ENCODE data around the gene DGKQ. TPM values are rescaled to one million over a fixed set of nuclear protein-coding genes. Genes with fewer than 3 reads are reported as not detected.
"Not testable (repeated sequence)": the region's sequence is repeated elsewhere in the genome, so short reads cannot be mapped to it uniquely, and the experiment has no call there.

The DGKQ gene
- total RNA-seq, 2 donors from 2014 or later = 3.1 to 4.8 TPM

DNA sequence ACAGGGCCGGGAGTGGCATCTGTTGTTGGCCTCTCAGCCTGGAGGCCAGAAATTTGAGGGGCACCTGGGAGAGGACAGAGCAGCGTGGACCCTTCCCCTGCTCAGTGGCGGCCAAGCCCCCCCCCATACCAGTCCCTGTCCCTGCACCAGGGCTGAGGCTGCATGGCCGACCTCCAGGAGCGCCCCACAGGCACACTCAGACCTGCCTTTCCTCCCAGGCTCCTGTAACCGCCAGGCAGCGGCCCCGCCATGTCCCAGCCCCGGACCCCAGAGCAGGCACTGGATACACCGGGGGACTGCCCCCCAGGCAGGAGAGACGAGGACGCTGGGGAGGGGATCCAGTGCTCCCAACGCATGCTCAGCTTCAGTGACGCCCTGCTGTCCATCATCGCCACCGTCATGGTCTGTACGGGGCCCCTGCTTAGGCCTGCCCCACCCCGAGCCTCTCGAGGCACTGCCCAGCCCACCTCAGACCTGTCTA is 25.8 kb downstream of the DGKQ start:
- DNase-seq (ENCODE audit: low spot score) = no peak
- peaks cover 0 to 4% of the 10 kb centered on the region in 2 donors for H3K4me1 ChIP-seq
- TF ChIP-seq, protein P1, sequence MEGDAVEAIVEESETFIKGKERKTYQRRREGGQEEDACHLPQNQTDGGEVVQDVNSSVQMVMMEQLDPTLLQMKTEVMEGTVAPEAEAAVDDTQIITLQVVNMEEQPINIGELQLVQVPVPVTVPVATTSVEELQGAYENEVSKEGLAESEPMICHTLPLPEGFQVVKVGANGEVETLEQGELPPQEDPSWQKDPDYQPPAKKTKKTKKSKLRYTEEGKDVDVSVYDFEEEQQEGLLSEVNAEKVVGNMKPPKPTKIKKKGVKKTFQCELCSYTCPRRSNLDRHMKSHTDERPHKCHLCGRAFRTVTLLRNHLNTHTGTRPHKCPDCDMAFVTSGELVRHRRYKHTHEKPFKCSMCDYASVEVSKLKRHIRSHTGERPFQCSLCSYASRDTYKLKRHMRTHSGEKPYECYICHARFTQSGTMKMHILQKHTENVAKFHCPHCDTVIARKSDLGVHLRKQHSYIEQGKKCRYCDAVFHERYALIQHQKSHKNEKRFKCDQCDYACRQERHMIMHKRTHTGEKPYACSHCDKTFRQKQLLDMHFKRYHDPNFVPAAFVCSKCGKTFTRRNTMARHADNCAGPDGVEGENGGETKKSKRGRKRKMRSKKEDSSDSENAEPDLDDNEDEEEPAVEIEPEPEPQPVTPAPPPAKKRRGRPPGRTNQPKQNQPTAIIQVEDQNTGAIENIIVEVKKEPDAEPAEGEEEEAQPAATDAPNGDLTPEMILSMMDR (IDR thresholded peaks at IDR 0.05) = no peak

GRCh38 chr4:946517-947471 is 26.6 kb downstream of the DGKQ start:
- no peak for DNase-seq (ENCODE audit: low spot score)
- no peak overlapping the region for H3K27ac ChIP-seq
- TF ChIP-seq, protein P1 (IDR thresholded peaks at IDR 0.05) = no peak
- H3K4me3 ChIP-seq = no peak overlapping the region
- no peaks in the 10 kb centered on the region for H3K9me3 ChIP-seq
- peaks cover 7% of the 10 kb centered on the region for H3K36me3 ChIP-seq
- H3K27me3 ChIP-seq = no peaks in the 10 kb centered on the region
- peaks cover 0 to 4% of the 10 kb centered on the region in 2 donors for H3K4me1 ChIP-seq

More for the DNA sequence above, 25.8 kb downstream of the DGKQ start:
- Histone ChIP-seq H3K36me3 (peaks cover 8% of the 10 kb centered on the region), H3K27me3 (no peaks in the 10 kb centered on the region), H3K27ac (no peak overlapping the region), H3K9me3 (no peaks in the 10 kb centered on the region), H3K4me3 (no peak overlapping the region)

GRCh38 chr4:946103-946450 is 27.3 kb downstream of the DGKQ start:
- DNase-seq (ENCODE audit: low spot score) = no peak
- Histone ChIP-seq H3K27ac (no peak overlapping the region), H3K9me3 (no peaks in the 10 kb centered on the region), H3K4me1 (peaks cover 0 to 4% of the 10 kb centered on the region in 2 donors), H3K4me3 (no peak overlapping the region), H3K27me3 (no peaks in the 10 kb centered on the region), H3K36me3 (peaks cover under 1% of the 10 kb centered on the region)
- TF ChIP-seq, protein P1 (IDR thresholded peaks at IDR 0.05) = no peak

DNA sequence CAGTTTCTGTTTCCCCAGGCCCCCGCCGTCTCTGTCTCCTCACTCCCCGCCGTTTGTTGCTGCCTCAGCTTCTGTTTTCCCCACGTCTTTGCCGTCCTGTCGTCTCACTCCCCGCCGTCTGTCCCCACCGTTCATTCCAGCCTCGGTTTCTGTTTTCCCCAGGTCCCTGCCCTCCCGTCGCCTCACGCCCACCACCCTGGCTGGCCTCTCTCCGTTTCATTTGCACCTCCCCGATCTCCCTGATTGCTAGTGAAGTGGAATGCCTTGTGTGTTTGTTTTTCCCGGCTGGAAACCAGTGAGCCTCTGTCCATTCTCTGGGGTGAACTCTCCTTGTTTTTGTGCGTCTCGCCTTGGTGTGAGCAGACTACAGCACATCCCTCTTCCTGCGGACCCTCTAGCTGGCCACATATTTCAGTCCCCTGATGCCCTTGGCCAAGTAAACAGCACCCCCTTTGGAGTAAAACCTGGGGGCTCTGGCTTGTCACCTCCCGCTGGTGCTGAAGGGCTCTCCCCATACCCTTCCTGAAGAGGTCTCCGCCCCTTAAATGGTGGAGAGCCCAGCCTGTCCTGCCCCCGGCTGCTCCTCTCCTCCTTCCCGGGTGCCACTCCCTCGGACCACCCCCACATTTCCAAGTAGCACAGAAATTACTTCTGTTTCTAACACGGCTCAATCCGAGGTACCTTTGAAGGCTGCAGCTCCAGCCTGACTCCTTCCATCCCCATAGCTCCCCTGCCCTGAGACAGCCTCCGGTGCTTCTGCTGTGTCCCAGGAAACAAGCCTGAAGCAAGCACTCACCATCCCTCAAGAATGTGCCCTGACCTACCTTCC is 27.9 kb downstream of the DGKQ start:
- Histone ChIP-seq H3K4me3 (no peak overlapping the region), H3K9me3 (no peaks in the 10 kb centered on the region), H3K27me3 (no peaks in the 10 kb centered on the region), H3K27ac (no peak overlapping the region), H3K4me1 (peaks cover 0 to 4% of the 10 kb centered on the region in 2 donors), H3K36me3 (no peaks in the 10 kb centered on the region)
- no peak for DNase-seq (ENCODE audit: low spot score)
- TF ChIP-seq, protein P1 (IDR thresholded peaks at IDR 0.05) = no peak

GRCh38 chr4:939508-939907 is 33.9 kb downstream of the DGKQ start:
- DNase-seq (ENCODE audit: low spot score); H3K9me3 ChIP-seq; H3K4me1 ChIP-seq; H3K4me3 ChIP-seq; H3K36me3 ChIP-seq; H3K27ac ChIP-seq; H3K27me3 ChIP-seq: not testable (repeated sequence)

DNA sequence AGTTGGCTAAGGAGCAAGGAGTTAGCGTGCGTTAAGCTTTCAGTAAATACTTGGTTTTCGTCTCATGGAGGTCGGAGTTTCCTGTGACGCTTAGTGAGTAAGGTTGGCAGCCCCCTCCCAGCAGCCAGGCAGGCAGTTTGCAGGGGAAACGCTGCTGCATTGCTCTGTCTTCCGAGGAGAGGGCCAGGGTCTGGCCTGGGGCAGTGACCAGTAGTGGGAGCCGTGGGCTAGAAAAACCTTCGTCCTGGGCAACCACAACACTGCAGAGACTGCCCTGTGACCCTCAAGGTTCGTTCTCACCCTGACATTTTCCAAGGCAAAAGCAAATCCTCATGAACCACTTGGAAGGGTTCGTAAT is 40.7 kb downstream of the DGKQ start:
- H3K27me3 ChIP-seq = no peaks in the 10 kb centered on the region
- peak overlapping the region; percentile 90 to 92 for H3K27ac ChIP-seq
- no peaks in the 10 kb centered on the region for H3K36me3 ChIP-seq
- DNase-seq (ENCODE audit: low spot score) = no peak
- H3K4me1 ChIP-seq = peaks cover 0 to 43% of the 10 kb centered on the region in 2 donors
- no peaks in the 10 kb centered on the region for H3K9me3 ChIP-seq
- TF ChIP-seq, protein P1 (IDR thresholded peaks at IDR 0.05) = no peak
- H3K4me3 ChIP-seq = peak overlapping the region; percentile 96 to 100
